Omental fat pad (tissue), 4 donors: ENCODE measurements around the gene ZPBP2. TPM values are rescaled to one million over a fixed set of nuclear protein-coding genes. Genes with fewer than 3 reads are reported as not detected.

Source experiments
- ATAC-seq: fragments of 150-250 bp; one replicate; pipeline ENCODE4 v1.9.1; 2016; ENCODE audit warnings: mild to moderate bottlenecking, moderate library complexity; ENCODE audit not compliant: low FRiP score
- DNase-seq: peaks from one replicate; pipeline ENCODE4 v3.0.0-alpha.2; 2019; ENCODE audit warnings: low spot score
- CTCF ChIP-seq, 3 donors: fragments of 450-650 bp; IDR thresholded peaks; one replicate each; pipeline ENCODE4 v1.5.1; 2016 to 2017; ENCODE audit warnings: antibody characterized with exemption in 3 of 3, mild to moderate bottlenecking in 3 of 3, moderate library complexity in 2 of 3
- total RNA-seq, 4 donors: library from RNA; depleted of rRNA; stranded (reverse); fragments of >200 nt; gene quantifications; one replicate each; pipeline ENCODE4 v1.1.0, GENCODE V29; 2016

The ZPBP2 gene
- total RNA-seq, 4 donors from 2014 or later: not detected

DNA sequence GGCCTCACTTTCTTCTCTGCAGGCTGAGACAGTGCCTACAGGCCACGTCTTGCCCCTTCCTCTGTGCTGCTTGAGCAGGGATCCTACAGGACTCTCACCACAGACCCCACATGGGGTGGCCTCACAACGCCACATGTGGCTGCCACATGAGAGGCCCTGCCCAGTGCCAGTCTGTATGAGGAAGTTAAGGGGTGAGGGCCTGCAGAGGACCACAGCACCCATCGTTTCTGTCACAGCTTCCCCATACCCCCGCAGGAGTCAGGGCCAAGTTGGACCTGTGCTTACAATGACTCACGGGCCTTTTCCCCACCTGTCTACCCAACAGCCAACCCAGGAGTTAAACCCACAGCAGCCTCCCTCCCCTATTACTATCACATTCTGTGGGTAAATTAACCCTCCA is 53.3 kb downstream of the ZPBP2 start:
- ATAC-seq (no peak), DNase-seq (no peak)
- TF ChIP-seq CTCF (IDR thresholded peaks at IDR 0.05): no peak

DNA sequence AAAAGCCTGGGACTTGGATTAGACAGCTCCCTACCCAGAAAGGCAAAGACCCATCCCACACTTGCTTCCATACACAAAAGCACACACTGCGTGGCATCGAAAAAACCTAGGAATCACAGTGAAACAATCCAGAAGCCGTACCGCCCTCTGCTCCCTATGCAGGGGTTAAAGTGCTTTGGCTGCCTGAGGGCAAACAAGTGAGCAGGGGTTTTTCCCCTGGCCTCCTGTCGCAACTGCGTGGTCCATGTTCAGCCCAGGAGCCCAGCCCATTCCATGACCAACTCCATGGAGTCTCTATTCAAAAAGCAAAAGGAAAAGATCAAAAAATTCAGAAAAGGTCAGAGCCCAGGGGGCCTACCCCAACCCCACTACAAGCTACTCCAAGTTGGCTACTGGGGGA is 54.0 kb downstream of the ZPBP2 start:
- ATAC-seq: no peak
- no peak for DNase-seq
- TF ChIP-seq CTCF (IDR thresholded peaks at IDR 0.05): no peak

GRCh38 chr17:39923230-39923629 is 55.2 kb downstream of the ZPBP2 start:
- DNase-seq: no peak
- no peak for ATAC-seq
- no peak for TF ChIP-seq CTCF (IDR thresholded peaks at IDR 0.05)

GRCh38 chr17:39923836-39924690 is 56.1 kb downstream of the ZPBP2 start:
- TF ChIP-seq CTCF (IDR thresholded peaks at IDR 0.05): no peak
- ATAC-seq: no peak
- no peak for DNase-seq

- ATAC-seq: no peak
- TF ChIP-seq CTCF (IDR thresholded peaks at IDR 0.05): no peak
- no peak for DNase-seq
Observed at GRCh38 chr17:39924691-39925055, 56.7 kb downstream of the ZPBP2 start.

DNA sequence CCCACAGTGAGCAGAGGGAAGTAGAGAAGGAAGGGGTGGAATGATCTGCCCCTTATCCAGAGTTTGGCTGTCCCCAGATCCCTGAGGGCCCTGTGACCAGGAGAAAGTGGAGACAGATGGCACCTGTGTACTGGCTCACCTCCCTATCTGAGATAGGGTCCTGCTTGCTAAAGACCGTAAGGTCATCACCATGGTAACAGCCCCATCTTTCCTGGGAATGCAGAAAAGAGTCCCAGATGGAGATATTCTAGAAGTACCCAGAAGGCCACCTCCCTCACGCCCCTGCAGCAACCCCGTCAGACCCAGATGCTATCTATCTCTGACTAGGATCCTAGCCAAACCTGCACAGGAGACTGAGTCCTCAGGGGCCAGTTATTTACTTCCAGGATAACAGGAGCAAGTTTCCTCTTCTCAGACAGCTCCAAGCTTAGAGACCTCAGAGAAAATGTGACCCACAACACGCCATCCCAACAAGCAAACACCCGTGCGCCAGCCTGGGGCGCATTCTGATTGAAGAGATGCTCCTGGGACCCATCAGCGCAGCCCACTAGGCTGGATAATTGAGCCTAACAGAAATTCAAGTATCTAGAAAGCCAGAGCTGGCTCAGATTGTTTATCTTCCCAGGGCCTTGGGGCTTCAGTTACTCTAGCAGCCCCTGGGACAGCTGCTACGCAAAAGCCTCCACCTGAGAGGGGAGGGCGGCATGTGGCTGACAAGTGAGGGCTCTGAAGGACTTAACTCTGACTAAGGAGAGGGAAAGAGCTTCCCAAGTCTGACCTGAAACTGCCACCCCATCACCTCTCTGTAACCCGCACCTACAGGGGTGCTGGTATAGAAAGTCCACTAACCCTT is 57.5 kb downstream of the ZPBP2 start:
- no peak for ATAC-seq
- DNase-seq: no peak
- no peak for TF ChIP-seq CTCF (IDR thresholded peaks at IDR 0.05)
